Uterus (tissue), 2 donors: ENCODE results near the gene CALN1.

Experiments
- POLR2A ChIP-seq, 2 donors: fragments of 450-650 bp; IDR thresholded peaks; one replicate each; pipeline ENCODE4 v1.6.1; 2016; ENCODE audit warnings: antibody characterized with exemption in 2 of 2, mild to moderate bottlenecking in 1 of 2, moderate library complexity in 1 of 2
- TF ChIP-seq, protein P1 (sequence below), 4 experiments: fragments of 200-600 bp in 2 of 4; fragments of 450-650 bp in 2 of 4; sonication (generic) in 2 of 4; IDR thresholded peaks; one replicate each; pipeline ENCODE4 v1.5.1; 2016 to 2019; ENCODE audit warnings: antibody characterized with exemption in 4 of 4, mild to moderate bottlenecking in 2 of 4, moderate library complexity in 1 of 4

DNA sequence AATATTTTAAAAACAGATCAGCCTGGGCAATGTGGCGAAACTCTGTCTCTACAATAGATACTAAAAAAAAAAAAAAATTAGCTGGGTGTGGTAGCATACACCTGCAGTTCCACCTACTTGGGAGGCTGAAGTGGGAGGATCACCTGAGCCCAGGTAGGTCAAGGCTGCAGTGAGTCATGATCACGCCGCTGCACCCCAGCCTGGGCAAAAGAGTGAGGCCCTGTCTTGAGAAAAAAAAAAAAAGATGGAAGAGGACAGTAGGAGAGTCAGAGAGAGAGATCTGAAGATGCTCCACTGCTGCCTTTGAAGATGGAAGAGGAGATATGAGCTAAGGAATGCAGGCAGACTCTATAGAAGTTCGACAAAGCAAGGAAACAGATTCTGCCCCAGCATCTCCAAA is 181.9 kb downstream of the CALN1 start:
- TF ChIP-seq, protein P1, sequence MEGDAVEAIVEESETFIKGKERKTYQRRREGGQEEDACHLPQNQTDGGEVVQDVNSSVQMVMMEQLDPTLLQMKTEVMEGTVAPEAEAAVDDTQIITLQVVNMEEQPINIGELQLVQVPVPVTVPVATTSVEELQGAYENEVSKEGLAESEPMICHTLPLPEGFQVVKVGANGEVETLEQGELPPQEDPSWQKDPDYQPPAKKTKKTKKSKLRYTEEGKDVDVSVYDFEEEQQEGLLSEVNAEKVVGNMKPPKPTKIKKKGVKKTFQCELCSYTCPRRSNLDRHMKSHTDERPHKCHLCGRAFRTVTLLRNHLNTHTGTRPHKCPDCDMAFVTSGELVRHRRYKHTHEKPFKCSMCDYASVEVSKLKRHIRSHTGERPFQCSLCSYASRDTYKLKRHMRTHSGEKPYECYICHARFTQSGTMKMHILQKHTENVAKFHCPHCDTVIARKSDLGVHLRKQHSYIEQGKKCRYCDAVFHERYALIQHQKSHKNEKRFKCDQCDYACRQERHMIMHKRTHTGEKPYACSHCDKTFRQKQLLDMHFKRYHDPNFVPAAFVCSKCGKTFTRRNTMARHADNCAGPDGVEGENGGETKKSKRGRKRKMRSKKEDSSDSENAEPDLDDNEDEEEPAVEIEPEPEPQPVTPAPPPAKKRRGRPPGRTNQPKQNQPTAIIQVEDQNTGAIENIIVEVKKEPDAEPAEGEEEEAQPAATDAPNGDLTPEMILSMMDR (IDR thresholded peaks at IDR 0.05): no peak
- TF ChIP-seq POLR2A (IDR thresholded peaks at IDR 0.05): no peak
